Fibroblast of the aortic adventitia (primary cell): Measurements from ENCODE around the gene MS4A15. TPM values are rescaled to one million over a fixed set of nuclear protein-coding genes. Genes with fewer than 3 reads are reported as not detected.
A peak's percentile ranks its signal among the peaks of the same experiment; 100 is the strongest.

ENCODE experiments used
- DNase-seq: peaks from one replicate; pipeline ENCODE4 v3.0.0-alpha.2; 2010; ENCODE audit warnings: low read depth
- H3K4me3 ChIP-seq: 2 replicates; pipeline ENCODE4 v1.5.1; 2011; ENCODE audit warnings: low read depth, mild to moderate bottlenecking, control low read depth, low read length, moderate library complexity
- total RNA-seq: library from RNA; depleted of rRNA; stranded (reverse); fragments of >200 nt; gene quantifications from 2 replicates; pipeline ENCODE4 v1.2.3, GENCODE V29; 2012; ENCODE audit warnings: low replicate concordance
- TF ChIP-seq, protein P1 (sequence below): IDR thresholded peaks from 2 replicates; pipeline ENCODE4 v1.5.1; 2011; ENCODE audit warnings: mild to moderate bottlenecking, low read length, control low read depth, inconsistent platforms; ENCODE audit not compliant: insufficient read depth

Gene MS4A15
- total RNA-seq, 1 donor = not detected

GRCh38 chr11:60775420-60775961 lies 18.8 kb downstream of the MS4A15 start:
- no peak overlapping the region for H3K4me3 ChIP-seq
- TF ChIP-seq, protein P1, sequence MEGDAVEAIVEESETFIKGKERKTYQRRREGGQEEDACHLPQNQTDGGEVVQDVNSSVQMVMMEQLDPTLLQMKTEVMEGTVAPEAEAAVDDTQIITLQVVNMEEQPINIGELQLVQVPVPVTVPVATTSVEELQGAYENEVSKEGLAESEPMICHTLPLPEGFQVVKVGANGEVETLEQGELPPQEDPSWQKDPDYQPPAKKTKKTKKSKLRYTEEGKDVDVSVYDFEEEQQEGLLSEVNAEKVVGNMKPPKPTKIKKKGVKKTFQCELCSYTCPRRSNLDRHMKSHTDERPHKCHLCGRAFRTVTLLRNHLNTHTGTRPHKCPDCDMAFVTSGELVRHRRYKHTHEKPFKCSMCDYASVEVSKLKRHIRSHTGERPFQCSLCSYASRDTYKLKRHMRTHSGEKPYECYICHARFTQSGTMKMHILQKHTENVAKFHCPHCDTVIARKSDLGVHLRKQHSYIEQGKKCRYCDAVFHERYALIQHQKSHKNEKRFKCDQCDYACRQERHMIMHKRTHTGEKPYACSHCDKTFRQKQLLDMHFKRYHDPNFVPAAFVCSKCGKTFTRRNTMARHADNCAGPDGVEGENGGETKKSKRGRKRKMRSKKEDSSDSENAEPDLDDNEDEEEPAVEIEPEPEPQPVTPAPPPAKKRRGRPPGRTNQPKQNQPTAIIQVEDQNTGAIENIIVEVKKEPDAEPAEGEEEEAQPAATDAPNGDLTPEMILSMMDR = peak; percentile 95

GRCh38 chr11:60776167-60776566 lies 19.5 kb downstream of the MS4A15 start:
- TF ChIP-seq, protein P1 = no peak
- DNase-seq = no peak

More at GRCh38 chr11:60775420-60775961, 18.8 kb downstream of the MS4A15 start:
- peak; percentile 93 for DNase-seq

DNA sequence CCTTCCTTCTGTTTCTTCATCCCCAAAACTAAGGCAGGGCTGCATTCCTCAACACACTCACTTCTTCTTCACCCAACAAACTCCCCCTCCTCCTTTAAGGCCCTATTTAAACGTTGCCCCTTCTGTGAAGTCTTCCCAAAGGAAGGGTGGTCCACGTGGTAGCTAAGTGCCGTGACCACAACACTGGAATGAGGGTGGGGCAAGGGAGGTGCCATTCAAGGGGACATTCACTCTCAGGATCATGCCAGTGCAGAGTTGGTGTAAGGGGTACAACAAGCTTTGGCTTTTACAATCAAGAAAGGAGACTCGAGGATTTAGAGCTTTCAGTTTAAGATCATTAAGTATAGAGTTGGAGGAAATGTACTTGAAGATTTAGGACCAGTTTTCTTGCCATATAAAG lies 20.4 kb downstream of the MS4A15 start:
- no peak for DNase-seq
- TF ChIP-seq, protein P1 = no peak
- H3K4me3 ChIP-seq = no peak overlapping the region

More at GRCh38 chr11:60776167-60776566, 19.5 kb downstream of the MS4A15 start:
- no peak overlapping the region for H3K4me3 ChIP-seq

GRCh38 chr11:60777572-60777971 lies 20.9 kb downstream of the MS4A15 start:
- TF ChIP-seq, protein P1 = no peak
- peak; percentile 77 for DNase-seq
- no peak overlapping the region for H3K4me3 ChIP-seq

GRCh38 chr11:60780065-60780464 lies 23.4 kb downstream of the MS4A15 start:
- no peak for DNase-seq
- H3K4me3 ChIP-seq = no peak overlapping the region
- TF ChIP-seq, protein P1 = no peak

DNA sequence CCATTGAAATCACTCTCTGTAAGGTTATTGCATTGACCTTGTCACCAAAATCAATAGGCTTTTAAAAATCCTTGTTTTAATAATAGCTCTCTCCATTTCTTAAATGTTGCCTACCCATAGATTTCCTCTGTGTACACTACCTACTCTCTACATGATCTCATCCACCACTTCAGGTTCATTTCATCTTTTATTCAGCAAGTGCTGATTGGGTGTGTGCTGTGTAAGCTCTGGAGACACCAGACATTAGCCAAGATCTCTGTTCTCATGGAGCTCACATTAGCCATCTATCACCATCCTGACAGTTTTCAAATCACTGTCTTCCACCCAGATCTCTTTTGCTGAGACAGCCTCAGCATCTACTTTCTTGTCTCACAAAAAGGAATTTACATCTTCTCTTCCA lies 24.1 kb downstream of the MS4A15 start:
- H3K4me3 ChIP-seq = no peak overlapping the region
- TF ChIP-seq, protein P1 = no peak
- DNase-seq = no peak

DNA sequence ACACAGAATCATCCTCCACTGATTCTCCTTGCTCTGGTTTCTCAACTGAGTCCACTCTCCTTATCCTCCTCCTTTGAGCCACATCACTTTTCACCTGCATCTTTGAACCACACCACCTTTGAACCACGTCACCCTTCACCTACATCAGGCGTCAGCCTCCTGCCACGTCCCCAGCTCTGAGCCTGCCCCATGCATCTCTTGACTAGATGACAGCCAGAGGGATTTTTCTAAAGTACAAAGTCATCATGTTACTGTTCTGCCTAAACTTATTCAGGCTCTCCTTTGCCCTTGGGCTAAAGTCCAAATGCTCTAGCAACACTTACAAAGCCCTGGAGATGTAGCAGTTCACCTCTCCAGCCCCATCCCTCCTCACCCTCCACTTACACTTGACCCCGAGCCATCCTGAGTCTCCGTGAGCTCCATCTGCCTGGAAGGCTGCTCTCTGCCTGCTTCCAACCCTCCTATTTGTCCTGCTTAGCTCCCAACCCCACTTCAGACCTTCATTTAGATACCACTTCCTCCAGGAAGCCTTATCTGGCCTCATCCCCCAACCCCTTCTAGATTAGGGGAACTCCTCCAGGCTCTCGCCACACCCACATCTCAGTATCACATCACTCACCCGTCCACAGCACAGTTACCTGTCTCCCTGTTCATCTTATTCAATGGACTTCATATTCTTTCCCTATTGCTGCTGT lies 24.8 kb downstream of the MS4A15 start:
- TF ChIP-seq, protein P1 = no peak
- H3K4me3 ChIP-seq = no peak overlapping the region

More for the DNA sequence above, 24.8 kb downstream of the MS4A15 start:
- no peak for DNase-seq
